ENCODE data around the gene OVCA2.

Gene OVCA2

DNA sequence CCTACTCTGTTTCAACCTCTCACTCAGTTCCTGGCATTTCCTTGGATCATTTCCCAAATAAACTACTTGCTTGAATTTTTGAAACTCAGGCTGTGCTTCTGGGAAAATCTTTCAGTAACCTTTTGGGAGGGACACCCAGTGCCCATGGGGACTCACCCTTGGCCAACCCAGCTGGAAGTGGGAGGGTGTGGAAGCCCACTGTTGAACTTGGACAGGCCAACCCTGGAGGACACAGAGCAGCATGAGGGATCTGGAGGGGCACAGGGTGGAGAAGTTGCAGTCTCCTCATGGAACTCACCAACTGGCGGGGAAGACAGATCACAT, 27.9 kb upstream of the OVCA2 start:
- no peak for DNase-seq (ENCODE audit: low read depth)

DNA sequence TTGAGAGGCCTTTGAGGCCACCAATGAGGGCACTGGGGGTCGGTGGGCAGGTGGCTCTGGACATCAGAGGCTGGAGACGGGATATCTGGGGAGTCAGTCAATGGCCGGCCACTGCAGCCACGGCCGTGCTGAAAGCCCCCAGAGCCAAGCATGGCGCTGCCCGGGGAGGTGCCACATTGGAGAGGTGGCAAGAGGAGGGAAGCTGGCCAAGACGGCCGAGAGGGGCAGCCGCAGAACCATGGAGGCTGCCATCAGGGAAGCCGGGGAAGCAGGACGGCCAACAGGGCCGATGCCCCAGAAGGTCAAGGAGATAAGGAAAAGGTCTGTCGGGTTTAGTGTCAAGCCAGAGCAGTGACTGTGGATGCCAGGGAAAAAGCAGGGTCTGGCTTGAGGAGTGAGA, 26.5 kb upstream of the OVCA2 start:
- DNase-seq (ENCODE audit: low read depth): no peak

GRCh38 chr17:2016494-2016893, 25.3 kb upstream of the OVCA2 start:
- DNase-seq (ENCODE audit: low read depth): no peak

- no peak for DNase-seq (ENCODE audit: low read depth)
These were observed 24.4 kb upstream of the OVCA2 start for GRCh38 chr17:2017274-2017941.

DNA sequence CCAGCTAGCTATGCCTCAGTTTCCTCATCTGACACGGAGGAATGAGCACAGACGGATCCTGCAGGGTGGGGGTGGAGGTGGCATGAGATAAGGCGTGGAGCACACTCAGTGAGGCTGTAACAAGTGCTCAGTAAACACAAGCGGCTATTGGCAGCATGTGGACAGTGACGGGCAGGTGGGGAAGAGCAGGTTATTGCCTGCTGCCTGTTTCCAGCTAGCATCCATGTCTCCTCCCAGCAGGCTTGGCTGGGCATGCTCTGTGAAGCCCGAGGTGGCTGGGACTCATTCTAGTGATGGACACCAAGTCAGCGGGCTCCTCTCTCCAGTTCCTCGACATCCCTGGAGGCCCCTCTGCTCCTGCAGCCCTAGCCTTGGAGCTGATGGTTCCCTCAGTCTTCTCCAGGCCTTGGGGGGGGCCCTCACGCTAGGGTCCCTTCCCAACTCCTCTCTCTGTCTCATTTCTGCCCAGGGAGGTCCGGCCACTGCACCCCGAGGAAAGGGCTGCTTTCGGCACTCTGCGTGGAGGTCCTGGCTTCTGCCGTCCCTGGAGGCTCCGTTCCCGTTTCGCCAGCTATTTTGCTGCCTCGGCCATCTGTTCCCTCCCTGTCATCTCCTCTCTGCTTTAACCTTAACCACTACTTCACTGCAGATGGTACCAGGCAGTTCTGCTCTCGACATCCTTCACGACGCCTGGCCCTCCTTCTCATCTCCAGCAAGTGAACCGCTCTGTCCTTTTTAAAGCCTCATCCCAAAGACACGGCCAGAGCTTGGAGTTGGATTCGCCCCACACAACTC, 22.9 kb upstream of the OVCA2 start:
- DNase-seq (ENCODE audit: low read depth): no peak

GRCh38 chr17:2019723-2020122, 22.1 kb upstream of the OVCA2 start:
- DNase-seq (ENCODE audit: low read depth): no peak

- DNase-seq (ENCODE audit: low read depth): no peak
These were observed 21.1 kb upstream of the OVCA2 start for GRCh38 chr17:2020721-2021120.

DNA sequence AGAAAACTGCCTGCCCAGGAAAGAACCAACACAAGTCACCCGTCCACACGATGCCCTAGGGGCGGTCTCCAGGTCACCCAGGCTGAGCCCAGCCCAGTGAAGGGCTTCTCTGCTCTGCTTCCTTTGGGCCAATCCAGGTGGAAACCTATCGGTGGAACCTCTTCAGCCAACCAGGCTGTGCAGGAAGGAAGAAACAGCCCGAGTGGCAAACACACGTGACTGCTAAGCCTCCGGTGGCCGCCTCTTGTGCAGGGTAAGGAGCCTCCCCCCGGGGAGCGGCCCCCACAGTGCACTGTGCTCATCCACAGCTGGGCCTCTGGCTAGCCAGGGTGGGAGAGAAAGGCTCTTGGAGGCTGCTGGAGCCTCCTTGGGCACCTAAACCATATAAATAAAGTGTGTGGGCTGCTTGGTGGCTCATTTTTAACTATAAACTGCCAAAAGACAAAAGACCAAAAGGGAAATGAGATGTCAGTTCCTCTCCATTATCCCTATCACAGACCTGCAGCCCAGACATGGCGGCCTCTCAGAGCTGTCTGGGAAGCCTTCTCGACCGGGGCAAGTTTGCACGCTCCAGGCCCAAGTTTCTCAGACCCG, 19.1 kb upstream of the OVCA2 start:
- no peak for DNase-seq (ENCODE audit: low read depth)

GRCh38 chr17:2023256-2023655, 18.6 kb upstream of the OVCA2 start:
- no peak for DNase-seq (ENCODE audit: low read depth)

- DNase-seq (ENCODE audit: low read depth): no peak
These were observed 17.9 kb upstream of the OVCA2 start for GRCh38 chr17:2023692-2024571.

GRCh38 chr17:2024572-2025219, 17.1 kb upstream of the OVCA2 start:
- DNase-seq (ENCODE audit: low read depth): no peak

GRCh38 chr17:2025220-2025621, 16.6 kb upstream of the OVCA2 start, which contains the start of gene RTN4RL1:
Gene RTN4RL1 (minus strand): TSS chr17:2025334. CDS start chr17:2024865, 469 bp downstream.
- peak; percentile 62 for DNase-seq (ENCODE audit: low read depth)

DNA sequence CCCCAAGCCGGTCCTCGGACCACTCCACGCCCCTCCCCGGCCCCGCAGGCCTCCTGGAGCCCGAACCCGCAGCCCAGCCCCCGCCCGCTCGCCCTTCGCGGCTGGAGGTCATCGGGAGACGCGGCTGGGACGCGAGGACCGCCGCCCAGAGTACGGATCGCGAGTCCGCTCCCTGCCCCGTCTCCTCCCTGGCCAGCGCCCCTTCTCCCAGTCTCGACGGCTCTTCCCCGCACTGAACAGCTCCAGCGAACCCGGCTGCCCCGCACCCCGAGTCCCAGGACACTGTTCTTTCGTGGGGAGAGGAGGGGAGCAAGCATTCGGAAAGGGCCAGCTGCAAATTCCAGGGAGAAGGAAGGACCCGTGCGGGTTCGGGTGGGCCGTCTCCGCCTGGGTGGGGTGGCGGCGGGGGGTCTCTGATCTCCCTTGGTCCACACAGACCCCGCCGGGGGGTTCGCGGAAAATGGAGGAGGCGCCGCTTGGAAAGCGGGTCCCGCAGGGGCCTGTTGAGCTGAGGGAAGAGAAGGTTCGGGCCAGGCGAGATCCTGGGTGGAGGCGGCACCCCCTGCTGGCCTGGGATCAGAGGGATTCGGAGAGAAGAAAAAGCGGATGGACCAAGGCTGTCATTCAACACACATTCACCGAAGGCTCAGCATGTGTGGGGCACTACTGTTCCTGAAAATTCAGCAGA, 16.1 kb upstream of the OVCA2 start:
- DNase-seq (ENCODE audit: low read depth): no peak

DNA sequence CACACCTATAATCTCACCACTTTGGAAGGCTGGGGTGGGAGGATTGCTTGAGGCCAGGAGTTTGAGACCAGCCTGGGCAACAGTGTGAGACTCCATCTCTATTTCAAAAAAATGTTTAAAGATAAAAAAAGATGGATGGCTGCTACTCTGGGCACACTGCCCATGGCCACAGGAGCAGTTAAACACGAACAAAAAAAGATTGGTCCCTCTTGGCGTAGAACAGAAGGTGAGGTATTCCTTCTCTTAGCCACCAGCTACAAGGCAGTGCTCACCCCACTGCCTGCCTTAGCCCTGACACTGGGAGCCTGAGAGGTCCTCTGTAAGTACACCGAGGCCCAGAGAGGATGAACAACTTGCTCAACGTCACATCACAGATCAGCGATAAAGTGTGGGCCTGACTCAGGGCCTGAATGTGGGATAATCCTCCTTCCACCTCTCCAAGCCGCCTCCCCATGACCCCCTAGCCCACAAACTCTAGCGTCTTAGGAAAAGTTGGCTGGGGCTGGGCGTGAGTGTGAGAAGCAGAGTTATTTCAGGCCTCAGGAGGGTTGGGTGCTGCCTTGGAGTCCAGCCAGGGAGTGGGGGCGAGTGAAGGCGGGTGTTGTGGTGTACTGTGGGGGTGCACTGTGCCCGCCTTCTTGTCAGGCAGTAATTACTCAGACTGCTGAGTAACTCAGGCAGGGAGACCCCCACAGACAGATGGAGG, 14.1 kb upstream of the OVCA2 start:
- no peak for DNase-seq (ENCODE audit: low read depth)

GRCh38 chr17:2028234-2028614, 13.6 kb upstream of the OVCA2 start:
- DNase-seq (ENCODE audit: low read depth): no peak

DNA sequence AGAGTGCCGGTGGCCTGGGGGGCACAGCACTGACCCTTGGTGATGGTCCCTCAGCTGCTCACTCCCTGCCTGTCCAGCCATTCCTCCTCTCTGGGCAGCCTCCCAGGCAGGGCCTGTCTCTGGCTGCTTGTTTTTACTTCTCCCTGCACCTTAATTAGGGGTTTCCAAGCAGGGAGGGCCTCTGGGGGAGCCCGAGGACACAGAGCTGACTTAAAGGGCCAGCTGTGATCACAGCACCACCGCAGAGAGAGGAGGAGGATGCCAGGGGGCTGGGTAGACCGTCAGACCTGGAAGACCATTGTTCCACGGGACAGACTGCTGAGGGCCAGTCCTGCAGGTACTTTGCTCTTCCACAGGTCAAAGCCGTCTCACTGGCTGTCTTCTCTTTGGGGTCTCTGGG, 13.1 kb upstream of the OVCA2 start:
- DNase-seq (ENCODE audit: low read depth): no peak

DNA sequence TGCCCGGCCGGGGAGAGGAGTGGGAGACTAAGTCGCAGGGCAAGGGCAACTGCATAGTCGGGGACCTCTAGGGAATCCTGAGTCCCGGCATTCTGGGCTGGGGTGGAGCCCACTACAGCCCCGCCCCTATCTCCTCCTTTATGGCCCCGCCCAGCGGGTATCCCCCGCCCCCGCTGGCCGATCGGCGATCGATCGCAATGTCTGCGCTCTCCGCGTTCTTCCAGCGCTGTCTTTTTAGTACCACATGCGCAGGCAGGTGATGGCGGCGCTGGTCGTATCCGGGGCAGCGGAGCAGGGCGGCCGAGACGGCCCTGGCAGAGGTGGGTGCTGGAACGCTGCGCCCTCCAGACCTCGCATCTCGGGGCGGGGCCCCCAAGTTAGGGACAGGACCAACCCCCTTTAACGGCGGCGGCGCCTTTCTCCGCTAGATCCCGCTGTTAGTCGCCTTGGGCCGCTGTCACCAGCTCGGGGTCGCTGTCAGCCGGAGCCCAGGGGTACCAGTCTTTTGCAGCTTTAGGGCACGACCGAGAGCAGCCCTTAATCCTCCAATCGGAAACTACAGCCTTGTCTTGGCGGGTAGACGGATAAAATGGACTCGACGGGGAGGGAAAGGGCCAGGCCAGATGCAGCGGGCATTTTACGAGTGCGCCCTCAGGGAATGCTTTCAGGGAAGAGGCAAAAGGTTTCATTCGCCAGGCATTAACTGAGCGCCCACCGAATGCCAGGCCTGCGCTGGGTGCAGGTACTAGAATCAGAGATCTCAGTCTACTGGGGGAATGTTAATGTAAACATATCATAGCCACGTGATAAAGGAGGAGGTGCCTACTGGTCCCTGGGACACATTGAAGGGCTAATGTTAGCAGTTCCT, 11.7 kb upstream of the OVCA2 start, which contains the start of gene DPH1:
Gene DPH1, plus strand, starts transcription at position 243 of the 868 bp plus-strand sequence. Its CDS starts 17 bp downstream, at position 260.
- DNase-seq (ENCODE audit: low read depth): peak; percentile 77

DNA sequence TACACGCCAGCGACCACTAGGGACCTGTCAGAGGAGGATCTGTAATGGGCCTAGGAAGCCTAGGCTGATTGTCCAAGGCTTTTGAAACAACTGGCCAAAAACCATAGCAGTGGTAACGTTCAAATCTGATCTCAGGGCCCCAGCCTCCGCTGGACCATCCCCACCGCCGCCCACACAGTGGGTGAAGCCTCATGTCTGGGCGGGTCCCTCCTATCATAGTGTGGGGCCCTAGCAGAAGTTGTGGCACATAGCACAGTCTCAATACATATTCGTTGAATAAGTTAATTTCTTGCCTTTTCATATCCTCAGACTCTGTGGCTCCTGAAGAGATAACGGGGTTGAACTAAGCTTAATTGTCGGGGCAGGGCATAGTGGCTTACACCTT, 11.1 kb upstream of the OVCA2 start:
- DNase-seq (ENCODE audit: low read depth): no peak

GRCh38 chr17:2033153-2033552, 8.7 kb upstream of the OVCA2 start:
- DNase-seq (ENCODE audit: low read depth): no peak

GRCh38 chr17:2034157-2034556, 7.7 kb upstream of the OVCA2 start:
- DNase-seq (ENCODE audit: low read depth): no peak
